HG02588 (cell line): ENCODE data around the gene SIAH2.

Experiments used
- ATAC-seq: cut with Tn5 transposase; IDR thresholded peaks from one replicate; pipeline ENCODE4 v1.9.1; 2021; ENCODE audit warnings: mild to moderate bottlenecking, moderate library complexity; ENCODE audit not compliant: unreplicated experiment

The SIAH2 gene

DNA sequence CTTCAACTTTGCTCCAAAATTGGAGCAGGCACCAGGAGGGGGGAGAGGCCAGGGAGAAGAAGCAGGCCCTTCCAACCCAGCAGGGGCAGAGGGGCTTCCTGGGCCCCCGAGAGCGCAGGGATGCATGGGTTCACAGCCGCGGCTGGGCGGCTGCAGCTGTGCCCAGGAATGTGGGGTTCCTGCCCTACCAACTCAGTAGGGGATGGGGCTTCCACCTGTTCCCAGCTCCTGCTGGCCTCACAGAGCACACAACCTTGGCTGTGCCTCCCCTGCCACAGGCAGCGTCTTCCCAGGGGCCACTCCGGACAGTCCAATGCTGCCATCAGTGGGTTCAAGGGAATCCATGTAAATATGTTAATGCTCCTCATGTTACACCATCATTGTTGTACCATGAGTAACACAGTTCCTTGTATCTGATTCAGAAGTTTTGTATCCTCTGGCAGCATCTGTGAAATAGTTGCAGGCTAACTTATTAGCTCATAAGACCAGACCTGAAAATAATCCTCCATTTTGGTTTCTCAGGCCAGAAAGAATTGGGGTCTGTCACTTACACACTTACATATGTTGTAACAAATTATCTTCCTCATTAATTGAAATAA is 12.1 kb upstream of the SIAH2 start:
- no peak for ATAC-seq

DNA sequence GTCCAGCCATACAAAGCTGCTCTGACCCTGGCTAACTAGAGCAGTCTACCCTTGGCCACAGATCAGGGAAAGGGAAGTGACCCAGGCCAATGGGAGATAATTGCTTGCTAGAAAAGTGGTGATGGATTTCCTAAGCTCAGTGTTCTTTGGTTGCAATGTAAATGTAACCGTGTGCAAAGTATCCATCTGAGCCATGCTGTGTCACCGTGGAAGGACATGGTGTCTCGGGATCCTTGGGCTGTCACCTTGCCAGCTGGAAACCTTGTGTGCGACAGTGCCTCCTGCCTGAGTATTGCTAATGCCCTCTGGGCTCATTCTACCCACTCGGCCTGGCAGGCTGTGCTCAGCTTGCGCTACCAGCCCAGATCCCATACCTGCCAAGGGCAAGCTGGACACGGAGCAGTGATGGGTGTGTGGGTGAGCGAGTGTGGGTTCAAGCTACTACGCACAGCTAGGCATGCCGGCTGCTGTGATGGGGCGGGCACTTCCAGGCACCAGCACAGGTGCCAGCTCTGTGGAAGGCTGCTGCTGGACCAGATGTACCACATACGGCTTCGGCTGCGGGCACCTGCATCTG is 10.7 kb upstream of the SIAH2 start:
- ATAC-seq = no peak

- no peak for ATAC-seq
Observed at GRCh38 chr3:150771600-150771999, 8.6 kb upstream of the SIAH2 start.

GRCh38 chr3:150770681-150771080 is 7.7 kb upstream of the SIAH2 start:
- no peak for ATAC-seq

DNA sequence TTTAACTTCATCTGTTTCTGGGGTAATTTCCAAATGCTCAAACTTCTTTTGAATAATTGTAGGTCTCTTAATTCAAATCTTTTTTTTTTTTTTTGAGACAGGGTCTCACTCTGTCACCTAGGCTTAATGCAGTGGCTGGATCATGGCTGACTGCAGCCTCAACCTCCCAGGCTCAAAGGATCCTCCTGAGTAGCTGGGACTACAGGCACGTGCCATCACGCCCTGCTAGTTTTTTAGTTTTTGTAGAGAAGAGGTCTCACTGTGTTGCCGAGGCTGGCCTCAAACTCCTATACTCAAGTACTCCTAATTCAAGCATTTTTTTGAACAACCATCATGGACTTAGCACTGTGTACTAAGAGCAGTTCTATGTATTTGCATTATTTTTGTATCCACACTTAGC is 3.8 kb upstream of the SIAH2 start:
- ATAC-seq = no peak

DNA sequence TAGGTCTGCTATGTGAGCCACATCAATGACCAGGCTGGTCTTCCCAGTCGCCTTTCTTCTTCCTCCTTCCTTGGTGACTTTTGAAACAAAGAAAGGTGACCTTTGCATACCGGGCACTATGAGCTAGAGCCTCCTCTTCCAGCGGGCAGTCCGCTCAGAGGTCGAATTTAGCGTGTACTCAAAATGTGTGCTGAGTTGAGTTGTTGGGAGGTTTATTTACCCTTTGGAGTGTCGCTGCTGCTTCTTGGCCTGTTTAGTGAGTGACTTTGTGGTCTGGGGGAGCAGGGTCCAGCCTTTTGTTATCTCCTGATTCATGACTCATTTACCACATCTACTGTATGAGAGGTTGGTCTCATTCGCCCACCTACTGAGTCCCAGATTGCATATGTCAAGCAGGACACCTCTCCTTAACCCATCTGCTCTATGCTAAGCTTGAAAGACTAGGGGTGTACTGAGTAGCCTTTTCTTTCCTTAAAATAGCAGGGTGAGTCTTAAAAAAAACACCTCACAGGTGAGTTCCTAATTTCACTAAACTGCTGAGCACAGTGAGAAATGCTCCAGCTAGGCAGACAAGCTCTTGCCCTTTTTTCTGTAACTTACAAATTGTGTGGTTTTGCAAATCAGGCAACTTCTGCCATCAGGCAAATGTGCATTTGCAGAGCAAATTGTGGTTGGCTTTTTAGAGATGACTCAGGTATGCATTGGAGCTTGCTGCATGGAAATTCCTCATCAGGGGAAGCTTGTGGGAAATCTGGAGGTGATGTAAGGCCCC is 3.2 kb upstream of the SIAH2 start:
- peak; percentile 29 for ATAC-seq

DNA sequence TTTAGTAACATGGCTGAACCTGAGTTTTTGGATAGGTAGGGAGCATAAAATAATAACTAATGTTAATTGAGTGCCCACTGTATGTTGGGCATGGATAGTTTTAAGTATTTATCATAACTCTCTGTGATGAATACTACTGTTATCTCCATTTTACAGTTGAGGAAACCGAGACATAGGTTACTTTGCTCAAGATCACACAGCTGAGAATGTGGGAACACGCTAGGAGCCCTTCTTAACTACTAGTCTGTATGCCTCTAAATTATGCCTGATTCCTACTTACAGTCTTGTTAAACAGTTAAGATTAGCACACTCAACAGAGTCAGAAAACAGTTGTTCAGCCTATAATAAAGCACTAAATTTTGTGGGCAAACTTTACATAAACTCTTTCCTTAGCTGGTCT is 2.0 kb upstream of the SIAH2 start:
- ATAC-seq = no peak

DNA sequence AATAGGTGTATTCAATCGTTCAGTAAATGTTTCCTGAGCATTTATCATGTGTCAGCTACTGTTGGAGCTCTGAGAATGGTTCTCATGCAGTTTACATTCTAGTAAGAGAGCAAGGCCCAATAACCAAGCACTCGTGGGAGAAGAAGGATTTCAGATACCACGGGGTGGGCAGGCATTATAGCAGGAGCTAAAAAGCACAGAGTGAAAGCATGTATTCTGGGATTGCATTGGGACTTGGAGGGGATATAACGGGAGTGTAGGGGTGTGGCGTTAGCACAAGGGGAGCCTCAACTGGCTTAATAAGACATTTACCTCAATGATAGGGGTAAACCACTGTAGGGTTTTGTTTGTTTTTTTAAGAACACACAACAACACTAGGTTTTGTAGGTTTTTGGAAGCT is 1.6 kb upstream of the SIAH2 start:
- ATAC-seq = no peak

- peak; percentile 9 for ATAC-seq
Observed at GRCh38 chr3:150763841-150764483, 993 bp upstream of the SIAH2 start.

GRCh38 chr3:150762662-150763121 is 277 bp downstream of the SIAH2 start:
- ATAC-seq = peak; percentile 8

GRCh38 chr3:150761831-150762661 is 923 bp downstream of the SIAH2 start:
- no peak for ATAC-seq

- peak; percentile 21 for ATAC-seq
Observed at GRCh38 chr3:150760431-150761200, 2.4 kb downstream of the SIAH2 start.

DNA sequence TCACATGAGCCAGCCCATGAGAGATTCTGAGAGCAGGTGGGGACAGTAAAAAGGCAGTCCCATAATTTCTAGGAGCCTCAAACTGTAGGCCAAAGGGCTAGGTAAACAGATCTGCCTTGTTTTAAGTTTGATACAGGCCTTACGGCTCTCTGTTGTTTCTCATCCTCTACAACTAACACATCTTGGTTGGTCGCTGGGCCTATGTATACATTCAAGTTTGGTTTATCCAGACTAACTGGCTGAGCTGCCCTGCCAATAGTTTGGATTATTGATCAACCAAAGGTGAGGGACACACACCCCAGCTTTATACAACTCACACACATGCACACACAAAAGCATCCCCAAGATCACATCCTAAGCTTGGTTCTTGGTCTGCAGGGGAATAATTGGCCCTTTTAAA is 3.0 kb downstream of the SIAH2 start:
- ATAC-seq = no peak

GRCh38 chr3:150759319-150759718 is 3.6 kb downstream of the SIAH2 start:
- no peak for ATAC-seq

GRCh38 chr3:150757768-150758167 is 5.2 kb downstream of the SIAH2 start:
- no peak for ATAC-seq

- ATAC-seq = no peak
Observed at GRCh38 chr3:150757364-150757763, 5.6 kb downstream of the SIAH2 start.

GRCh38 chr3:150756491-150757059 is 6.4 kb downstream of the SIAH2 start:
- no peak for ATAC-seq

GRCh38 chr3:150755902-150756301 is 7.1 kb downstream of the SIAH2 start:
- no peak for ATAC-seq

GRCh38 chr3:150754896-150755295 is 8.1 kb downstream of the SIAH2 start:
- ATAC-seq = no peak

DNA sequence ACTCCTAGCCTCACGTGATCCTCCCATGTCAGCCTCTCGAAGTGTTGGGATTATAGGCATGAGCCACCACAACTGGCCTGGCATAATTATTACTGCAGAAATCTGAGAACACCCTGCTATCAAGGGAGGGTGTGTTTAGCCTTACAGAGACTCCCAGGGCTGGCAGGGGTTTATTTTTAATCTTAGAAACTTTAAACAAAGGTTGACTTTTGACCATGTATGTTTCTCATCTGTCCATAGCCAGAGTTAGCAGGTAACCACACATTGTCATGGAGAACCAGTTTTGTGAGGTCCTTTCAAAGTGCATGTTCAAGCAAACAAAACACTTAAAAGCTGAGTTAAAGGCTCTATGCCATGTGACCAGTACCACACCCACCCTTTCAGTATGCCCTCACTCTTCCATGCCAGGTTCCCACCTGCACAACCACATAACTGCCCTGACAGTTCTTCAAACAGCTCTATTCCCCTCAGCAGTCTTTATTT is 11.1 kb downstream of the SIAH2 start:
- ATAC-seq = no peak
